GM12878 (cell line): Measurements from ENCODE around the gene CD164L2. TPM values are rescaled to one million over a fixed set of nuclear protein-coding genes. Genes with fewer than 3 reads are reported as not detected.

Source experiments
- ATAC-seq: fragments of 200-7000 bp; cut with Tn5 transposase; 3 replicates; pipeline ENCODE4 v1.9.1; 2020; ENCODE audit warnings: mild to moderate bottlenecking, moderate library complexity
- BruUV-seq: library from RNA; stranded (reverse); fragments of 400-500 nt; replicated peaks from 2 replicates; lab custom pipeline; 2021; lab: Mats Ljungman, UMichigan
- CTCF ChIA-PET: fragments of 300-600 bp; sonication (Branson Sonifier 250); formaldehyde crosslinking; extraction: SDS; loops from one replicate; lab custom pipeline; 2021; ENCODE audit warnings: inconsistent platforms; lab: Yijun Ruan, JAX
- POLR2A ChIA-PET: fragments of 350-600 bp; formaldehyde crosslinking; extraction: SDS; loops from one replicate; lab custom pipeline; 2021; ENCODE audit warnings: inconsistent platforms; lab: Charles Lee
- RAD21 ChIA-PET: fragments of 300-600 bp; sonication (Branson Sonifier 250); formaldehyde crosslinking; loops from one replicate; lab custom pipeline; 2023; ENCODE audit warnings: antibody characterized with exemption; ENCODE audit not compliant: unreplicated experiment; lab: Charles Lee
- SMC1A ChIA-PET: fragments of 300-600 bp; sonication (Branson Sonifier 250); formaldehyde crosslinking; loops from one replicate; lab custom pipeline; 2023; ENCODE audit not compliant: unreplicated experiment, uncharacterized antibody; lab: Charles Lee
- DNase-seq: peaks from one replicate; pipeline ENCODE4 v3.0.0-alpha.2; 2011; ENCODE audit warnings: low read depth, low spot score
- FAIRE-seq: peaks from 3 replicates; lab custom pipeline; 2011; peaks lifted over from hg19 to GRCh38; lab: Jason Lieb, UNC
- H2AFZ ChIP-seq: 2 replicates; pipeline ENCODE4 v1.6.0; 2011; ENCODE audit warnings: low read depth, low read length, control low read depth; ENCODE audit not compliant: control insufficient read depth
- H3K27ac ChIP-seq: 2 replicates; pipeline ENCODE4 v1.5.1; 2011; ENCODE audit warnings: control low read depth; ENCODE audit not compliant: control insufficient read depth, insufficient read depth
- H3K27me3 ChIP-seq, 2 experiments: replicated peaks in 1 of 2; 2 replicates each; pipeline versions ENCODE4 v1.6.0 to v1.6.1; 2011; ENCODE audit warnings: low read length in 1 of 2; ENCODE audit not compliant: control insufficient read depth in 2 of 2, insufficient read depth in 2 of 2
- H3K36me3 ChIP-seq, 2 experiments: 2 replicates each; pipeline ENCODE4 v1.5.1; 2011; ENCODE audit warnings: low read length in 1 of 2; ENCODE audit not compliant: control insufficient read depth in 2 of 2, insufficient read depth in 2 of 2
- H3K4me1 ChIP-seq: 2 replicates; pipeline ENCODE4 v1.6.1; 2011; ENCODE audit warnings: mild to moderate bottlenecking, low read length, moderate library complexity, mixed read lengths; ENCODE audit not compliant: control insufficient read depth, insufficient read depth
- H3K4me2 ChIP-seq: 2 replicates; pipeline ENCODE4 v1.6.0; 2011; ENCODE audit warnings: control low read depth; ENCODE audit not compliant: control insufficient read depth, insufficient read depth
- H3K4me3 ChIP-seq: fragments of 200-600 bp; sonication (generic); 2 replicates; pipeline ENCODE4 v1.5.1; 2016
- H3K79me2 ChIP-seq: 2 replicates; pipeline ENCODE4 v1.6.0; 2011; ENCODE audit warnings: low read length; ENCODE audit not compliant: control insufficient read depth, insufficient read depth
- H3K9ac ChIP-seq: 2 replicates; pipeline ENCODE4 v1.8.0; 2011; ENCODE audit warnings: low read length, control low read depth, mixed read lengths; ENCODE audit not compliant: control insufficient read depth, insufficient read depth
- H3K9me3 ChIP-seq: replicated peaks from 3 replicates; pipeline ENCODE4 v1.5.1; 2011; ENCODE audit warnings: mild to moderate bottlenecking, low read length; ENCODE audit not compliant: control insufficient read depth, insufficient read depth
- H4K20me1 ChIP-seq: 2 replicates; pipeline ENCODE4 v1.6.0; 2011; ENCODE audit not compliant: control insufficient read depth, insufficient read depth
- ATF2 ChIP-seq: IDR thresholded peaks from 2 replicates; pipeline ENCODE4 v1.6.1; 2012; ENCODE audit warnings: low read length, inconsistent platforms
- EZH2 ChIP-seq: IDR thresholded peaks from 2 replicates; pipeline ENCODE4 v1.6.1; 2012; ENCODE audit warnings: low read depth, mild to moderate bottlenecking, control low read depth, inconsistent platforms, low read length, borderline replicate concordance; ENCODE audit not compliant: control insufficient read depth
- IKZF1 ChIP-seq: fragments of 450-650 bp; conservative IDR thresholded peaks from 2 replicates; pipeline ENCODE4 v1.6.1; 2017; ENCODE audit warnings: antibody characterized with exemption, mild to moderate bottlenecking
- JUNB ChIP-seq: IDR thresholded peaks from 2 replicates; pipeline ENCODE4 v1.6.1; 2016; ENCODE audit warnings: antibody characterized with exemption, mild to moderate bottlenecking
- PBX3 ChIP-seq: IDR thresholded peaks from 2 replicates; pipeline ENCODE4 v1.6.1; 2011; ENCODE audit warnings: mild to moderate bottlenecking, low read depth, low read length, moderate library complexity; ENCODE audit not compliant: insufficient replicate concordance
- RELA ChIP-seq: fragments of 450-650 bp; IDR thresholded peaks from 2 replicates; pipeline ENCODE4 v1.8.0; 2014; ENCODE audit warnings: borderline replicate concordance; ENCODE audit not compliant: partially characterized antibody
- RUNX3 ChIP-seq: IDR thresholded peaks from 2 replicates; pipeline ENCODE4 v1.6.1; 2012; ENCODE audit warnings: low read length, inconsistent platforms
- SKIL ChIP-seq: fragments of 450-650 bp; IDR thresholded peaks from 2 replicates; pipeline ENCODE4 v1.6.1; 2017; ENCODE audit warnings: mild to moderate bottlenecking, low read depth, inconsistent platforms; ENCODE audit not compliant: poor library complexity, severe bottlenecking
- STAT3 ChIP-seq: IDR thresholded peaks from 2 replicates; pipeline ENCODE4 v1.6.1; 2011; ENCODE audit warnings: low read depth, low read length, improper control_type of control experiment
- SUZ12 ChIP-seq: fragments of 200-600 bp; sonication (generic); IDR thresholded peaks from one replicate; pipeline ENCODE4 v1.6.1; 2018; ENCODE audit warnings: antibody characterized with exemption, mild to moderate bottlenecking; ENCODE audit not compliant: unreplicated experiment
- YBX1 ChIP-seq: fragments of 450-650 bp; IDR thresholded peaks from 2 replicates; pipeline ENCODE4 v1.6.1; 2016; ENCODE audit warnings: antibody characterized with exemption
- WGBS: methylation state at CpG from one replicate; pipeline ENCODE4 v1.1.6; 2016; ENCODE audit warnings: low lambda C conversion rate; ENCODE audit not compliant: insufficient replicate concordance, insufficient coverage; ENCODE audit errors: missing lambda C conversion rate; 5-methylcytosine and 5-hydroxymethylcytosine counted together
- in situ Hi-C: fragments of 300-500 bp; cut with MboI; formaldehyde crosslinking; loops from 9 replicates; pipeline ENCODE4 v1.14.3; 2018; ENCODE audit warnings: mixed read lengths
- intact Hi-C: fragments of 100-400 bp; cut with micrococcal nuclease; formaldehyde crosslinking; loops from one replicate; pipeline ENCODE4 v1.14.2; 2022; ENCODE audit not compliant: unreplicated experiment
- polyA plus RNA-seq, 11 experiments: library from polyadenylated mRNA; depleted of rRNA in 4 of 11; unstranded in 6 of 11; stranded (reverse) in 5 of 11; fragments of >200 nt; fragmentation: Nextera tagmentation in 4 of 11; fragmentation: Illumina TruSeq in 1 of 11; extraction: Ambion mirVana in 4 of 11; extraction: Trizol in 1 of 11; gene quantifications; 1 replicate in 1 of 11; 2 replicates in 10 of 11; pipeline versions ENCODE4 v1.2.1 to v1.2.3, GENCODE V29; 2011 to 2016; ENCODE audit warnings: inconsistent platforms in 2 of 11, missing spikeins in 2 of 11, low read depth in 1 of 11
- total RNA-seq, 4 experiments: library from RNA; depleted of rRNA in 3 of 4; stranded (reverse); fragments of >200 nt in 3 of 4; fragmentation: Illumina TruSeq in 1 of 4; extraction: Trizol in 1 of 4; gene quantifications; 2 replicates each; pipeline versions ENCODE4 v1.2.1 to v1.2.3, GENCODE V29; 2013 to 2021

The CD164L2 gene
- total and polyA plus RNA-seq, 10 of the 15 experiments (the other 5 are each of a cell fraction or from before 2014, with no cell fraction given) = not detected

- H3K79me2 ChIP-seq = peaks cover 2% of the 10 kb centered on the region
- FAIRE-seq (no peak), ATAC-seq (no peak), DNase-seq (no peak)
- no peaks in the 10 kb centered on the region for H3K36me3 ChIP-seq
- H3K4me1 ChIP-seq = peaks cover 18% of the 10 kb centered on the region
- H3K27ac ChIP-seq = no peak overlapping the region
- intact Hi-C loops (no loop called here), in situ Hi-C loops (no loop called here)
- no peaks in the 10 kb centered on the region for H3K9me3 ChIP-seq
- ChIA-PET CTCF (interaction anchor here (1.1 to 3.1 kb wide), 3 partner anchors 10 to 49 kb away, joined by 8 to 12 read pairs (median 10); no protein-coding TSS in a partner anchor), SMC1A (no interaction called here), POLR2A (interaction anchor here (0.5 kb wide), 1 partner anchor 28 kb away, joined by 3 read pairs; no protein-coding TSS in a partner anchor), RAD21 (no interaction called here)
- H4K20me1 ChIP-seq = no peaks in the 10 kb centered on the region
- H2AFZ ChIP-seq = no peak overlapping the region
- TF ChIP-seq EZH2 = no peak
- no peak for TF ChIP-seq STAT3
- TF ChIP-seq YBX1 = no peak
- TF ChIP-seq RELA = no peak
- TF ChIP-seq SKIL = no peak
- TF ChIP-seq SUZ12 = no peak
- TF ChIP-seq IKZF1 = no peak
- no peak for TF ChIP-seq RUNX3
- no peak for TF ChIP-seq ATF2
- no peak for TF ChIP-seq PBX3
- no peak for TF ChIP-seq JUNB
- BruUV-seq = no TSS peak
- no peak overlapping the region for H3K4me3 ChIP-seq
- no peak overlapping the region for H3K9ac ChIP-seq
- H3K27me3 ChIP-seq = no peaks in the 10 kb centered on the region
- H3K4me2 ChIP-seq = no peak overlapping the region
- 82% methylated on average over 14 of the region's 14 CpGs for WGBS
Measured at GRCh38 chr1:27346991-27347624, 36.0 kb downstream of the CD164L2 start.
